CD4-positive, CD25-positive, alpha-beta regulatory T cell (primary cell): ENCODE data around the gene FAM13A. TPM values are rescaled to one million over a fixed set of nuclear protein-coding genes. Genes with fewer than 3 reads are reported as not detected.
A peak's percentile ranks its signal among the peaks of the same experiment; 100 is the strongest.

Experiments
- ATAC-seq, 2 donors: fragments of 150-1000 bp; cut with Tn5 transposase; one replicate each; pipeline ENCODE4 v1.10.0; 2021; ENCODE audit warnings: low read depth in 2 of 2, moderate number of reproducible peaks in 2 of 2, moderate library complexity in 1 of 2
- DNase-seq, 3 donors: peaks; one replicate each; pipeline versions ENCODE4 v3.0.0 to v3.0.0-alpha.2; 2012 to 2022; ENCODE audit warnings: mixed read lengths in 1 of 3
- H3K27ac ChIP-seq: one replicate; pipeline ENCODE4 v1.7.0; 2013; ENCODE audit warnings: mild to moderate bottlenecking, low read length; ENCODE audit not compliant: insufficient read depth, poor library complexity, severe bottlenecking
- H3K27me3 ChIP-seq: one replicate; pipeline ENCODE4 v1.7.0; 2013; ENCODE audit warnings: low read length; ENCODE audit not compliant: control insufficient read depth, insufficient read depth
- H3K36me3 ChIP-seq: one replicate; pipeline ENCODE4 v1.7.0; 2013; ENCODE audit warnings: mild to moderate bottlenecking, low read length, moderate library complexity; ENCODE audit not compliant: control insufficient read depth, insufficient read depth
- H3K4me1 ChIP-seq: 2 replicates; pipeline ENCODE4 v1.7.0; 2013; ENCODE audit warnings: mild to moderate bottlenecking, low read length; ENCODE audit not compliant: insufficient read depth, control insufficient read depth, poor library complexity, severe bottlenecking
- H3K4me3 ChIP-seq: one replicate; pipeline ENCODE4 v1.7.0; 2013; ENCODE audit warnings: low read depth, mild to moderate bottlenecking, low read length, moderate library complexity
- H3K9me3 ChIP-seq, 2 experiments: 1 replicate in 1 of 2; 2 replicates in 1 of 2; pipeline ENCODE4 v1.7.0; 2013; ENCODE audit warnings: low read length in 2 of 2, mild to moderate bottlenecking in 1 of 2, moderate library complexity in 1 of 2; ENCODE audit not compliant: control insufficient read depth in 2 of 2
- H3K27ac Mint-ChIP-seq, 3 donors: one replicate each; pipeline ENCODE4 v1.8.0; 2020 to 2022; ENCODE audit warnings: mild to moderate bottlenecking in 3 of 3, mixed read lengths in 3 of 3, moderate library complexity in 2 of 3
- H3K27me3 Mint-ChIP-seq: one replicate; pipeline ENCODE4 v1.8.0; 2022; ENCODE audit warnings: mild to moderate bottlenecking, mixed read lengths
- H3K36me3 Mint-ChIP-seq: one replicate; pipeline ENCODE4 v1.8.0; 2020; ENCODE audit warnings: mixed read lengths
- H3K4me1 Mint-ChIP-seq, 4 donors: one replicate each; pipeline ENCODE4 v1.8.0; 2020 to 2022; ENCODE audit warnings: mixed read lengths in 4 of 4, mild to moderate bottlenecking in 1 of 4
- H3K4me3 Mint-ChIP-seq, 4 donors: one replicate each; pipeline ENCODE4 v1.8.0; 2020 to 2022; ENCODE audit warnings: mild to moderate bottlenecking in 4 of 4, mixed read lengths in 4 of 4, moderate library complexity in 3 of 4
- H3K9me3 Mint-ChIP-seq, 7 donors: one replicate each; pipeline ENCODE4 v1.8.0; 2020 to 2022; ENCODE audit warnings: mixed read lengths in 7 of 7, mild to moderate bottlenecking in 3 of 7, moderate library complexity in 2 of 7
- polyA plus RNA-seq, 4 donors: library from polyadenylated mRNA; unstranded; fragments of 300-500 nt; fragmentation: Illumina TruSeq; gene quantifications; one replicate each; pipeline ENCODE4 v1.2.3, GENCODE V29; 2021
- total RNA-seq: library from RNA; stranded (reverse); gene quantifications from one replicate; pipeline ENCODE4 v1.2.3, GENCODE V29; 2022

Gene FAM13A
- total and polyA plus RNA-seq, 5 donors from 2014 or later: 7.8 to 38.4 (median 11.1) TPM

DNA sequence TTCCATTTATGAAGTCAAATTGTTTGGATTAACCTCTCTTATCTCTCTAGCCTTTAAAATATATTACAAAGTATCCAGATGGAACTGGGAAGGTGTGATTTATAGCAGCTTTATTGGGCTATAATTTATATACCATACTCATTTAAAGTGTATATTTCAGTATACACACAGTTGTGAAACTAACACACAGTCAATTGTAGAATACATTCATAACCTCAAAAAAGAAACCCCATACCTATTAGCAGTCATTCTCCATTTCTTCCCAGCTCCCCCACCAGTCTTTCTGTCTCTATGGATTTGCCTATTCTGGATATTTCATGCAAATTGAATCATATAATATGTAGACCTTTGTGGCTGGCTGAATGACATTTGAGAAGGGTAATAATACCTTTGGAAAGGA is 351.8 kb downstream of the FAM13A start:
- H3K9me3 ChIP-seq: no peaks in the 10 kb centered on the region
- DNase-seq (no peak), ATAC-seq (no peak)
- Mint-ChIP-seq H3K9me3 (no peaks in the 10 kb centered on the region), H3K4me3 (no peak overlapping the region), H3K4me1 (peaks cover 0 to 6% (median 4%) of the 10 kb centered on the region in 4 donors), H3K27ac (peak overlapping the region in 1 of 3 donors; percentile 50), H3K36me3 (peaks cover 74% of the 10 kb centered on the region), H3K27me3 (no peaks in the 10 kb centered on the region)
- no peaks in the 10 kb centered on the region for H3K4me1 ChIP-seq
- H3K36me3 ChIP-seq: peaks cover 66% of the 10 kb centered on the region
- H3K4me3 ChIP-seq: no peak overlapping the region
- no peaks in the 10 kb centered on the region for H3K27me3 ChIP-seq
- H3K27ac ChIP-seq: no peak overlapping the region

DNA sequence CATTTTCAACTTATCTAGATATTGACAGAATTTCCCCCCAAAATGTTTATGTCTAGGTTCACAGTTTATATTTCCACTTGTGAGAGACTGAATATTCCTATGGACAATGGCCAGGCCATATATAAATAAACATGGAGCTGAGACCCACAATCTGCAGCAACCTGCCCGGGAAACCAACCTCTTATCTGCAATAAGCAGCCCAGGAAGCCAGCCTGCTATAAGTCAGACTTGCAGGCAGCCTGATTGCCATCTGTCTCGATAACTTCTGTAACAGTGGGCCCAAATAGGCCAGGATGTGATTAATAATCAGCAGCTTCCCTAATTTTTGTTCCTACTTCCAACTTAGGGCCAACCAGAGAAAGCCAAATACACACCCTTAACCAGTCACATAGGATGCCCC is 354.2 kb downstream of the FAM13A start:
- Histone ChIP-seq H3K4me1 (no peaks in the 10 kb centered on the region), H3K9me3 (no peaks in the 10 kb centered on the region), H3K27me3 (no peaks in the 10 kb centered on the region), H3K27ac (no peak overlapping the region), H3K36me3 (peaks cover 55% of the 10 kb centered on the region), H3K4me3 (no peak overlapping the region)
- Mint-ChIP-seq H3K4me1 (peaks cover 4 to 8% (median 6%) of the 10 kb centered on the region in 4 donors), H3K27me3 (no peaks in the 10 kb centered on the region), H3K36me3 (peaks cover 64% of the 10 kb centered on the region), H3K9me3 (no peaks in the 10 kb centered on the region), H3K27ac (no peak overlapping the region), H3K4me3 (no peak overlapping the region)
- no peak for DNase-seq
- ATAC-seq: no peak

DNA sequence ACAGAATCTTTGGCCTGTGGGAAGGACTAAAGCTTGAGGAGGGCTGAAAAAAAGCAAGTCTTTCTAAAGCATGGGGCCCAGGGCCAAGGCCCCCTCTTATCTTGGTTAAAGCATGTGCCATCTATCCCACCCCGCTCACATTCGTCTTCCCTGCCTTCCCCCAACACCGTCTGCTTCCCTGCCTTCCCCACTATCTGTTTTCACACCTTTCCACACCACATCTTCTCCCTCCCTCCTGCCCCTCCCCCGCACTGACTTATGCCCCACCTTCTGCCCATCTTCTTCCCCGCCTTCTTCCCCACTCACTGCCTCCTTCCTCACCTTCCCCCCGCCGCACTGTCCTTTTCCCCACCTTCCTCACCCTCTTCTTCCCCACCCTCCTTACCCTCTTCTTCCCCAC is 358.5 kb downstream of the FAM13A start:
- Mint-ChIP-seq H3K4me1 (peaks cover 11 to 23% (median 19%) of the 10 kb centered on the region in 4 donors), H3K27me3 (no peaks in the 10 kb centered on the region), H3K27ac (peak overlapping the region; percentile 34 to 93 (median 93)), H3K4me3 (peak overlapping the region in 2 of 4 donors; percentile 88 to 91), H3K36me3 (peaks cover 34% of the 10 kb centered on the region), H3K9me3 (no peaks in the 10 kb centered on the region)
- Histone ChIP-seq H3K36me3 (peaks cover 23% of the 10 kb centered on the region), H3K9me3 (no peaks in the 10 kb centered on the region), H3K4me1 (peaks cover 9% of the 10 kb centered on the region), H3K4me3 (no peak overlapping the region), H3K27ac (no peak overlapping the region), H3K27me3 (no peaks in the 10 kb centered on the region)
- DNase-seq (no peak), ATAC-seq (no peak)

DNA sequence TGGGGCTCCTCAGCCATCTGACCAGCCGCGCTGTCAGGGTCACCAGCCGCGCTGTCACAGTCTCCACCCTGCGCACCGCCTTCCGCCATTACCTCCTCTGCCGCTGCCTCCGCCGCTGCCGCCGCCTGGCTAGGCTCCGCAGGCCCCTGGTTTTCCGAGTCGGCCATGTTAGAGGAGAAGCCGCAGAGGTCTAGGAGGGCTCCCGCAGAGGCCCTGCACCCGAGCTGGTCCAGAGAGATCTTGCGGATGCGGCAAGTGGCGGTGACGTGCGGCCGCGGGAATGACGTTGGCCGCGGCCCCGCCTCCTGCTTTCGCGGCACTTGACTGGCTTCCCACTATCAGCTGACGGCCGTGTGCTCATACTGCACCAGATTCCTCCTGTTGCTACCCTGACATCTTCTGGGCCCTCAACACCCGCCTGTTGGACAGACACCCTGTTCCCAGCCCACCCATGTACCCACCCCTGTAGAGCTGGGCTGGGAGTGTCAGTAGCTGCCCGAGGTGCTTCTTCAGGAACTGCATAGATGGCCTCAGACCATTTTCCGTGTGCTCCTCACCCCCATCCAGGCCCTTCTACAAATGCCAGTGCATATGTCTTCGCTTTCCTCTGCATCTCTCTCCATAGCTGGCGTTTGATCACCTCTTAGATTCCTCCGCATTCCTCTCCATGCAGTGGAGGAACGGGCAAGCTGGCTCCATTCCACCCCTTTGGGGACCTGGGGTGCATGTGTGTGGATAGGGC is 359.2 kb downstream of the FAM13A start, which contains the start of gene NAP1L5:
Gene NAP1L5 (minus strand): TSS at position 242 of the 742 bp plus-strand sequence. CDS start 75 bp downstream, at position 167.
- Mint-ChIP-seq H3K4me3 (peak within 1 kb of the TSS; percentile 88 to 95 (median 90)), H3K27me3 (no peaks in the 10 kb centered on the region), H3K9me3 (no peaks in the 10 kb centered on the region), H3K27ac (peak within 1 kb of the TSS; percentile 34 to 93 (median 93)), H3K36me3 (peaks cover 27% of the 10 kb centered on the region), H3K4me1 (peaks cover 11 to 24% (median 18%) of the 10 kb centered on the region in 4 donors)
- peak; percentile 70 to 84 (median 82) for DNase-seq
- no peaks in the 10 kb centered on the region for H3K9me3 ChIP-seq
- H3K27ac ChIP-seq: peak within 1 kb of the TSS; percentile 74
- peaks cover 9% of the 10 kb centered on the region for H3K4me1 ChIP-seq
- peak within 1 kb of the TSS; percentile 79 for H3K4me3 ChIP-seq
- H3K27me3 ChIP-seq: no peaks in the 10 kb centered on the region
- peaks cover 21% of the 10 kb centered on the region for H3K36me3 ChIP-seq
- ATAC-seq: peak; percentile 82 to 88

DNA sequence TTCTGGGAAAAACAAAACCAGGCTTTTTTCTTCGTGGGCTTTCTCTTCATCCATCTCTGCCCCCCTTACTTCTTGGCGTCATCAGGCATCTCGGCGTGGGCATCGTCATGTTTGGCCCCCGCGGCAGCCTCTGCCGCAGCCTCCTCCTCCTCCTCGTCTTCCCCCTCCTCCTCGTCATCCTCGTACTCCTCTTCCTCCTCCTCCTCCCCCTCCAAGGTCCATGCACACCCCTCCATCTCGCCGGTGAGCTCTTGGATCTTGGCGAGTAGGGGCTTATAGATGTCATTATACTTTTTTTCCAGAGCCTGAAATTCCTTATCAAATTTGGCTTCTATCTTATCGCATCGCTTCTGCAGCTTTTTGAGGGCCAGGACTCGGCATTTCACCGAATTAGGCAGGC is 359.8 kb downstream of the FAM13A start:
- H3K36me3 Mint-ChIP-seq: peaks cover 21% of the 10 kb centered on the region

DNA sequence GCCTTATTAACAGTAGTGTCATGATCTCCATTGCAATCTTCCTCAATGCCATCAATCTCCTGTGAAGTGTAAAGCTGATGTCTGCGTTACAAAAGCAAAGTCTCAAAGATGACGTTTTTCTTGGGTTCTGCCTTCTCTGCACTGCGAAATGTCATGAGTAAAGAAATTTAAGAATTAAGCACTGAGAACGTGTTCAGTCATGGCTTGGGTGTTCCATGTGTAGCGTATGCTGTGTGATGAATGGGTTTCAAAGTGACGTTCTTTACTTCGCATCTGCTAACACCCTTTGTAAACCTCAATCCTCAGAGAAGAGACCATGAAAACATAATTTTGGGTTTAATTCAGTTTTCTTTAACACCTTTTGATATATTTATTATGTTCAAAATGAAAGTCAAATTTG is 360.4 kb downstream of the FAM13A start:
- Histone ChIP-seq H3K27me3 (no peaks in the 10 kb centered on the region), H3K9me3 (no peaks in the 10 kb centered on the region), H3K4me3 (peak overlapping the region; percentile 79), H3K4me1 (peaks cover 9% of the 10 kb centered on the region), H3K27ac (peak overlapping the region; percentile 74), H3K36me3 (peaks cover 20% of the 10 kb centered on the region)
- peaks cover 11 to 24% (median 20%) of the 10 kb centered on the region in 4 donors for H3K4me1 Mint-ChIP-seq
- H3K4me3 Mint-ChIP-seq: peak overlapping the region; percentile 88 to 95 (median 90)
- H3K27ac Mint-ChIP-seq: peak overlapping the region in 2 of 3 donors; percentile 93
- peak in 1 of 3 donors; percentile 6 for DNase-seq
- no peaks in the 10 kb centered on the region for H3K9me3 Mint-ChIP-seq
- no peaks in the 10 kb centered on the region for H3K27me3 Mint-ChIP-seq
- peaks cover 19% of the 10 kb centered on the region for H3K36me3 Mint-ChIP-seq
- no peak for ATAC-seq

More for the DNA sequence above, 359.8 kb downstream of the FAM13A start:
- peak overlapping the region; percentile 88 to 95 (median 90) for H3K4me3 Mint-ChIP-seq
- Histone ChIP-seq H3K27ac (peak overlapping the region; percentile 74), H3K9me3 (no peaks in the 10 kb centered on the region), H3K36me3 (peaks cover 21% of the 10 kb centered on the region), H3K4me3 (peak overlapping the region; percentile 79), H3K4me1 (peaks cover 9% of the 10 kb centered on the region), H3K27me3 (no peaks in the 10 kb centered on the region)
- H3K9me3 Mint-ChIP-seq: no peaks in the 10 kb centered on the region
- ATAC-seq: no peak
- H3K27me3 Mint-ChIP-seq: no peaks in the 10 kb centered on the region
- H3K27ac Mint-ChIP-seq: peak overlapping the region in 2 of 3 donors; percentile 93
- peaks cover 11 to 24% (median 20%) of the 10 kb centered on the region in 4 donors for H3K4me1 Mint-ChIP-seq
- peak; percentile 3 to 35 (median 6) for DNase-seq

DNA sequence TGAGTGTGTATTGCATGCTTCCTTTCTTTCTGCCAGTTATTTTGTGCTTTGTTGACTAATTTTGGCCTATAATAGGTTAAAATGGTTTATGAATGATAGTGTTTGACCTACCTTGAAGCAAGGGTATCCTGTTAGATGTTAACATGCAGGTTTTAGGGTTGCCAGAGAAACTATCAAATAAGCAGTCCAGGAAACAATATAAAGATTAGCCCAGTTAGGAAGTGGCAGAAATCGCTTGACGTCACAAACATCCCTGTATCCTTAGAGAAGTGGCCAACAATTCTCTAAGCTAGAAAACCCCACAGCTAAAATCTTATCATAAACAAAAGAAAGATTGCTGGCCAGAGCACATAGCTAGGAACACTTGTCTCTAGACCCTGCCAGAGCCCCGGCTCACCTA is 363.2 kb downstream of the FAM13A start:
- H3K27ac ChIP-seq: no peak overlapping the region
- no peaks in the 10 kb centered on the region for H3K9me3 Mint-ChIP-seq
- no peak overlapping the region for H3K27ac Mint-ChIP-seq
- no peak overlapping the region for H3K4me3 ChIP-seq
- no peaks in the 10 kb centered on the region for H3K27me3 ChIP-seq
- H3K4me1 ChIP-seq: peaks cover 9% of the 10 kb centered on the region
- no peak overlapping the region for H3K4me3 Mint-ChIP-seq
- peaks cover 29% of the 10 kb centered on the region for H3K36me3 Mint-ChIP-seq
- H3K9me3 ChIP-seq: no peaks in the 10 kb centered on the region
- H3K4me1 Mint-ChIP-seq: peaks cover 6 to 22% (median 17%) of the 10 kb centered on the region in 4 donors
- ATAC-seq (no peak), DNase-seq (no peak)
- H3K36me3 ChIP-seq: peaks cover 43% of the 10 kb centered on the region
- no peaks in the 10 kb centered on the region for H3K27me3 Mint-ChIP-seq
